IMR-90 (cell line): ENCODE data around the gene ARL8B. TPM values are rescaled to one million over a fixed set of nuclear protein-coding genes. Genes with fewer than 3 reads are reported as not detected.

Experiments used
- ATAC-seq: fragments of 200-7000 bp; cut with Tn5 transposase; 2 replicates; pipeline ENCODE4 v1.9.1; 2020; ENCODE audit warnings: low read depth, mild to moderate bottlenecking, moderate library complexity
- BruUV-seq: library from RNA; stranded (reverse); fragments of 400-500 nt; replicated peaks from 2 replicates; lab custom pipeline; 2021; lab: Mats Ljungman, UMichigan
- CTCF ChIA-PET: fragments of 300-600 bp; formaldehyde crosslinking; extraction: SDS; loops from one replicate; lab custom pipeline; 2021; ENCODE audit warnings: antibody characterized with exemption; lab: Yijun Ruan, JAX
- POLR2A ChIA-PET: fragments of 300-600 bp; sonication (Branson Sonifier 250); formaldehyde crosslinking; loops from one replicate; lab custom pipeline; 2022; ENCODE audit warnings: antibody characterized with exemption; ENCODE audit not compliant: unreplicated experiment; lab: Charles Lee
- DNase-seq: peaks from one replicate; pipeline ENCODE4 v3.0.0; 2013
- H2AFZ ChIP-seq: replicated peaks from 2 replicates; pipeline ENCODE3; 2013; ENCODE audit warnings: low read length, mild to moderate bottlenecking; ENCODE audit not compliant: poor library complexity
- H2AK5ac ChIP-seq: 2 replicates; pipeline ENCODE4 v1.6.1; 2013; ENCODE audit warnings: low read depth, low read length, inconsistent platforms
- H2AK9ac ChIP-seq: replicated peaks from 2 replicates; pipeline ENCODE3; 2013; ENCODE audit warnings: mild to moderate bottlenecking, low read depth, low read length, moderate library complexity; ENCODE audit not compliant: poor library complexity
- H2BK120ac ChIP-seq: 2 replicates; pipeline ENCODE4 v1.6.1; 2013; ENCODE audit warnings: low read depth, low read length, inconsistent platforms
- H2BK15ac ChIP-seq: 3 replicates; pipeline ENCODE4 v1.6.1; 2013; ENCODE audit warnings: low read depth, low read length, inconsistent platforms
- H2BK20ac ChIP-seq: 2 replicates; pipeline ENCODE4 v1.6.1; 2013; ENCODE audit warnings: low read depth, mild to moderate bottlenecking, inconsistent platforms, low read length, moderate library complexity
- H2BK5ac ChIP-seq: 2 replicates; pipeline ENCODE4 v1.6.1; 2013; ENCODE audit warnings: mild to moderate bottlenecking, low read depth, low read length, inconsistent platforms; ENCODE audit not compliant: poor library complexity, severe bottlenecking
- H3K14ac ChIP-seq: replicated peaks from 2 replicates; pipeline ENCODE4 v1.6.1; 2013; ENCODE audit warnings: low read depth, low read length, inconsistent platforms
- H3K18ac ChIP-seq: 2 replicates; pipeline ENCODE4 v1.6.1; 2013; ENCODE audit warnings: low read depth, low read length, control low read depth
- H3K23ac ChIP-seq: 2 replicates; pipeline ENCODE4 v1.6.1; 2013; ENCODE audit warnings: low read depth, low read length, inconsistent platforms
- H3K27ac ChIP-seq: 2 replicates; pipeline ENCODE4 v1.5.1; 2013; ENCODE audit warnings: mild to moderate bottlenecking, control low read depth, low read length; ENCODE audit not compliant: insufficient read depth
- H3K27me3 ChIP-seq: 2 replicates; pipeline ENCODE4 v1.6.1; 2013; ENCODE audit warnings: low read length; ENCODE audit not compliant: control insufficient read depth, insufficient read depth
- H3K36me3 ChIP-seq: 2 replicates; pipeline ENCODE4 v1.6.1; 2013; ENCODE audit warnings: low read length, mixed read lengths; ENCODE audit not compliant: control insufficient read depth, insufficient read depth
- H3K4ac ChIP-seq: 2 replicates; pipeline ENCODE4 v1.6.1; 2013; ENCODE audit warnings: low read depth, low read length, inconsistent platforms
- H3K4me1 ChIP-seq: 2 replicates; pipeline ENCODE4 v1.6.1; 2013; ENCODE audit warnings: low read length, mixed read lengths; ENCODE audit not compliant: control insufficient read depth, insufficient read depth
- H3K4me2 ChIP-seq: 2 replicates; pipeline ENCODE4 v1.6.1; 2013; ENCODE audit warnings: low read depth, mild to moderate bottlenecking, control low read depth, low read length, moderate library complexity
- H3K4me3 ChIP-seq: 2 replicates; pipeline ENCODE4 v1.5.1; 2013; ENCODE audit warnings: low read depth, mild to moderate bottlenecking, control low read depth, low read length, moderate library complexity; ENCODE audit not compliant: insufficient read depth
- H3K56ac ChIP-seq: 2 replicates; pipeline ENCODE4 v1.6.1; 2013; ENCODE audit warnings: low read length, inconsistent platforms; ENCODE audit not compliant: insufficient read depth; ENCODE audit errors: extremely low read depth
- H3K79me1 ChIP-seq, 2 experiments: 2 replicates each; pipeline ENCODE4 v1.6.1; 2013; ENCODE audit warnings: low read length in 2 of 2, inconsistent platforms in 1 of 2, low read depth in 1 of 2
- H3K9ac ChIP-seq: 2 replicates; pipeline ENCODE4 v1.6.1; 2013; ENCODE audit warnings: low read depth, low read length, control low read depth
- H3K9me1 ChIP-seq: 2 replicates; pipeline ENCODE4 v1.6.1; 2013; ENCODE audit warnings: low read length, inconsistent platforms; ENCODE audit not compliant: insufficient read depth
- H3K9me3 ChIP-seq: 2 replicates; pipeline ENCODE4 v1.6.1; 2013; ENCODE audit warnings: low read length; ENCODE audit not compliant: control insufficient read depth, insufficient read depth
- H4K20me1 ChIP-seq: 2 replicates; pipeline ENCODE4 v1.6.1; 2013; ENCODE audit warnings: low read length, inconsistent platforms; ENCODE audit not compliant: insufficient read depth
- H4K5ac ChIP-seq: 2 replicates; pipeline ENCODE4 v1.6.1; 2013; ENCODE audit warnings: mild to moderate bottlenecking, low read depth, low read length, control low read depth
- H4K8ac ChIP-seq, 2 experiments: 2 replicates each; pipeline ENCODE4 v1.6.1; 2013; ENCODE audit warnings: low read depth in 2 of 2, low read length in 2 of 2, control low read depth in 1 of 2, inconsistent platforms in 1 of 2
- H4K91ac ChIP-seq: 2 replicates; pipeline ENCODE4 v1.6.1; 2013; ENCODE audit warnings: low read depth, low read length, inconsistent platforms; ENCODE audit not compliant: insufficient read depth
- BHLHE40 ChIP-seq: fragments of 150-350 bp; IDR thresholded peaks from 2 replicates; pipeline ENCODE4 v1.6.1; 2016; ENCODE audit warnings: mild to moderate bottlenecking, low read depth, low read length
- CEBPB ChIP-seq: IDR thresholded peaks from 2 replicates; pipeline ENCODE4 v1.6.1; 2012; ENCODE audit warnings: low read depth, low read length, improper control_type of control experiment
- CHD1 ChIP-seq: IDR thresholded peaks from 2 replicates; pipeline ENCODE4 v1.6.1; 2012; ENCODE audit warnings: low read depth, low read length, improper control_type of control experiment
- CTCF ChIP-seq: conservative IDR thresholded peaks from 2 replicates; pipeline ENCODE4 v1.5.1; 2012; ENCODE audit warnings: mild to moderate bottlenecking, low read depth, low read length, improper control_type of control experiment
- ELK1 ChIP-seq: fragments of 150-350 bp; IDR thresholded peaks from 2 replicates; pipeline ENCODE4 v1.6.1; 2016; ENCODE audit warnings: low read depth, mild to moderate bottlenecking, low read length, moderate library complexity, borderline replicate concordance
- FOS ChIP-seq: fragments of 150-350 bp; IDR thresholded peaks from 2 replicates; pipeline ENCODE4 v1.6.1; 2016; ENCODE audit warnings: low read depth, low read length
- MAFK ChIP-seq: IDR thresholded peaks from 2 replicates; pipeline ENCODE4 v1.6.1; 2012; ENCODE audit warnings: low read depth, low read length, improper control_type of control experiment
- MAZ ChIP-seq: IDR thresholded peaks from 2 replicates; pipeline ENCODE4 v1.6.1; 2012; ENCODE audit warnings: low read depth, mild to moderate bottlenecking, low read length, improper control_type of control experiment, moderate library complexity, borderline replicate concordance
- MXI1 ChIP-seq: IDR thresholded peaks from 2 replicates; pipeline ENCODE4 v1.6.1; 2012; ENCODE audit warnings: low read depth, mild to moderate bottlenecking, low read length, moderate library complexity, borderline replicate concordance
- NFE2L2 ChIP-seq: fragments of 150-350 bp; IDR thresholded peaks from 2 replicates; pipeline ENCODE4 v1.6.1; 2016; ENCODE audit warnings: low read depth, mild to moderate bottlenecking, low read length
- POLR2A ChIP-seq: IDR thresholded peaks from 2 replicates; pipeline ENCODE4 v1.6.1; 2012; ENCODE audit warnings: mild to moderate bottlenecking, low read depth, low read length
- RAD21 ChIP-seq: IDR thresholded peaks from 2 replicates; pipeline ENCODE4 v1.6.1; 2012; ENCODE audit warnings: low read length, improper control_type of control experiment
- RCOR1 ChIP-seq: IDR thresholded peaks from 2 replicates; pipeline ENCODE4 v1.6.1; 2012; ENCODE audit warnings: mild to moderate bottlenecking, low read length, improper control_type of control experiment; ENCODE audit not compliant: insufficient replicate concordance
- RFX5 ChIP-seq: IDR thresholded peaks from 2 replicates; pipeline ENCODE4 v1.8.0; 2012; ENCODE audit warnings: low read depth, mild to moderate bottlenecking, low read length, moderate library complexity
- USF2 ChIP-seq: fragments of 150-350 bp; IDR thresholded peaks from 2 replicates; pipeline ENCODE4 v1.6.1; 2017; ENCODE audit warnings: mild to moderate bottlenecking, antibody characterized with exemption, low read length, low read depth
- WGBS, 2 experiments: methylation state at CpG; one replicate each; pipeline versions ENCODE4 v1.1.5 to v1.1.7; 2013; ENCODE audit warnings: missing lambda C conversion rate in 2 of 2; ENCODE audit not compliant: insufficient read length in 1 of 2; ENCODE audit errors: extremely low coverage in 2 of 2; 5-methylcytosine and 5-hydroxymethylcytosine counted together
- dilution Hi-C: fragments of 300-500 bp; cut with HindIII; formaldehyde crosslinking; loops from one replicate; pipeline ENCODE4 v1.14.3; 2018; ENCODE audit warnings: low sequenced_read_pairs; ENCODE audit not compliant: unreplicated experiment
- in situ Hi-C: fragments of 300-500 bp; cut with MboI; formaldehyde crosslinking; loops from 3 replicates; pipeline ENCODE4 v1.14.3; 2019; ENCODE audit warnings: low sequenced_read_pairs, inconsistent platforms, mixed read lengths
- intact Hi-C: fragments of 100-400 bp; cut with micrococcal nuclease; formaldehyde crosslinking; loops from 2 replicates; pipeline ENCODE4 v1.10.0; 2022
- polyA plus RNA-seq, 3 experiments: library from polyadenylated mRNA; depleted of rRNA; stranded (reverse); fragments of >200 nt; gene quantifications; 2 replicates each; pipeline ENCODE4 v1.2.3, GENCODE V29; 2012; ENCODE audit warnings: low replicate concordance in 1 of 3
- total RNA-seq: library from RNA; depleted of rRNA; stranded (reverse); fragments of >200 nt; gene quantifications from 2 replicates; pipeline ENCODE4 v1.2.3, GENCODE V29; 2012

ARL8B gene
- total and polyA plus RNA-seq, 2 of the 4 experiments (the other 2 are of a cell fraction) = 32.3 to 47.0 TPM

- H3K4me3 ChIP-seq = no peak overlapping the region
- no peak overlapping the region for H3K4ac ChIP-seq
- peaks cover 56% of the 10 kb centered on the region for H4K20me1 ChIP-seq
- H2BK15ac ChIP-seq = no peak overlapping the region
- in situ Hi-C loops = no loop called here
- no peak overlapping the region for H3K27ac ChIP-seq
- no peaks in the 10 kb centered on the region for H3K36me3 ChIP-seq
- no CpG with 5 or more reads among the region's 4 CpGs for WGBS, 2 experiments
- no peak overlapping the region for H2AK5ac ChIP-seq
- H3K23ac ChIP-seq = no peak overlapping the region
- H3K4me1 ChIP-seq = no peaks in the 10 kb centered on the region
- H3K18ac ChIP-seq = no peak overlapping the region
- ATAC-seq (no peak), DNase-seq (no peak)
- CTCF ChIA-PET = no interaction called here
- H4K91ac ChIP-seq = no peak overlapping the region
- 0 out of 2 replicates have a peak, but pooled peaks cover 9% of the 10 kb centered on the region for H3K9me1 ChIP-seq
- H3K27me3 ChIP-seq = no peaks in the 10 kb centered on the region
- H2AFZ ChIP-seq = no peak overlapping the region
- no peak overlapping the region for H3K14ac ChIP-seq
- BruUV-seq = no TSS peak
- H3K4me2 ChIP-seq = no peak overlapping the region
- no peak overlapping the region for H3K56ac ChIP-seq
- POLR2A ChIA-PET = no interaction called here
- H3K79me1 ChIP-seq = peaks cover 20 to 61% of the 10 kb centered on the region in 2 experiments
- H2AK9ac ChIP-seq = no peak overlapping the region
- dilution Hi-C loops = no loop called here
- no peak overlapping the region for H4K5ac ChIP-seq
- no peaks in the 10 kb centered on the region for H3K9me3 ChIP-seq
- H4K8ac ChIP-seq = no peak overlapping the region
- intact Hi-C loops = no loop called here
- H2BK20ac ChIP-seq = no peak overlapping the region
- H2BK120ac ChIP-seq = no peak overlapping the region
- H2BK5ac ChIP-seq = no peak overlapping the region
- no peak overlapping the region for H3K9ac ChIP-seq
- TF ChIP-seq POLR2A (no peak), BHLHE40 (no peak), RAD21 (no peak), MXI1 (no peak), RCOR1 (no peak), NFE2L2 (no peak), MAFK (no peak), MAZ (no peak), FOS (no peak), CEBPB (no peak), USF2 (no peak), CHD1 (no peak), CTCF (no peak), RFX5 (no peak), ELK1 (no peak)
These were observed 31.0 kb downstream of the ARL8B start for GRCh38 chr3:5153074-5153473.
